ENCODE results near the gene MAJIN.

GRCh38 chr11:64910451-64911093 is 61.3 kb downstream of the MAJIN start:
- TF ChIP-seq CTCF (IDR thresholded peaks at IDR 0.05; ENCODE audit: poor library complexity) (no peak), EZH2 (IDR thresholded peaks at IDR 0.05; ENCODE audit: borderline replicate concordance) (no peak), EZH2phosphoT487 (IDR thresholded peaks at IDR 0.05; ENCODE audit: low read depth, severe bottlenecking, unreplicated experiment) (no peak)

All from hepatocyte (in vitro differentiated cells).